Hematopoietic multipotent progenitor cell treated with erythropoietin and hydrocortisone succinate and interleukin-3 and kit ligand, for 15 days (in vitro differentiated cells): ENCODE measurements around the gene THSD7A.
"Not testable (repeated sequence)": the region's sequence is repeated elsewhere in the genome, so short reads cannot be mapped to it uniquely, and the experiment has no call there.

Source experiments
- DNase-seq: peaks from one replicate; pipeline ENCODE4 v3.0.0-alpha.2; 2015; ENCODE audit warnings: low spot score

THSD7A gene

DNA sequence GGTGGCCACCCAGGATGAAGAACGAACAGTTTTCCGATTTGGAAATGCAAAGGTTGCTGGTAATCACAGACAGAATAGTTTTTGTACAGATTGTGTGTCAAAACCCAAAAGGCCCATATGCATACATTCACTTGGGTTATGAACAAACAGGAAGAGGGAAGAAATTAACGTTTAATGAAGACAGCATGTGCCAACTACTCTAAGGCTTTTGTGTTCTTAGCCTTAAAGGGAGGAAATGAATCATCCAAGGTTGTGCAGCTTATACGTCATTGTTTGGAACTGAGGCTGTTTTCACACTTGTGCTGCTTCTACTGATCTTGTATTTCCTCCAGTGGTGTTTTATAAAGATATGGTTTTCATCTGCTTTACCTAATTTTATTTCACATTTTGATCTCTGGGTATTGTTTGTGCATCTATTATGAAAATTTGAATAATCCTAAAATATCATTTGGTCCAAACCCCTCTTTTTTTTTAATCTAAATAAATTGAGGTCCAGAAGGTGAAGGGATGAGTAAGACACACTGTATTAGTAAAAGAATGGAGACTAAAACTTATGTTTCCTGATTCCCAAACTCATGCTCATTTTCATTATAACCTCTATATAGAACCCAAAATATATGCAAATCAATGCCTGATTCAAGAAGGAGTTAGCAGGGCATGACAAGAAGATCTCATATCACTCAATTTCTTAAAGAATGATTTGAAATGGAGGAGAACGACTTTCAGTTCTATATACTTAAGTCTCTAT is 373.1 kb downstream of the THSD7A start:
- no peak for DNase-seq

DNA sequence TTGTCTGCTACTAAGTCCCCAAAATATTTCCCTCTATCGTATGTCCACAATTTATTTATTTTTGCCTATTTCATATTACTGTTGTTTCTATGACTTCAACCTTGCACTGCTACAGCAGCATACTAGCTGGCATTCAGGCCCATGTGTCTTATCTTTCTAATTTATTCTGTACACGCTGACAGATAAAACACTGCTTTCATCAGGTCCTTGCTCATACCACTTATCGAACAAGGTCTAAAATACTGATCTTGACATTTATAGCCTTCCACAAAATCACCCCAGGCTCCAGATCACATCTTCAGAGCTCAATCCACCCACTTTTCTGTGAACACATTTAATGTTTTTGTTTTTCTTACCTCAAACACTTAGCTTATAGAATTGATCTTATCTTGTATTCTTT is 374.6 kb downstream of the THSD7A start:
- DNase-seq, result no peak

DNA sequence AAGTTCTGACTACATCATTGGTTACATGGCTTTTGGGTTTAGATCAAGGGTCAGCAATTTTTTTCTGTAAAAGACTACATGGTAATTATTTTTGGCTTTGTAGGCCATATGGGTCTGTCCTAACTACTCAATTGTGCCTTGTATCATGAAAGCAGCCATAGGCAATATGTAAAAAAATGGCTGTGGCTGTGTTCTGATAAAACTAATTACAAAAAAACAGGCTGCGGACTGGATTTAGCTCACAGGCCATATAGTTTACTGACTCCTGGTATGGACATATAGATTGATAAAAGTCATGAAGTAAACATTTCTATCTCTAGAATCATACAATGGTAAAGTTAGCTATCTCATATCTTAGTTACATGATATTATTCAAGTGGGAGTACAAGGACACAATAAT is 375.4 kb downstream of the THSD7A start:
- DNase-seq, result no peak

DNA sequence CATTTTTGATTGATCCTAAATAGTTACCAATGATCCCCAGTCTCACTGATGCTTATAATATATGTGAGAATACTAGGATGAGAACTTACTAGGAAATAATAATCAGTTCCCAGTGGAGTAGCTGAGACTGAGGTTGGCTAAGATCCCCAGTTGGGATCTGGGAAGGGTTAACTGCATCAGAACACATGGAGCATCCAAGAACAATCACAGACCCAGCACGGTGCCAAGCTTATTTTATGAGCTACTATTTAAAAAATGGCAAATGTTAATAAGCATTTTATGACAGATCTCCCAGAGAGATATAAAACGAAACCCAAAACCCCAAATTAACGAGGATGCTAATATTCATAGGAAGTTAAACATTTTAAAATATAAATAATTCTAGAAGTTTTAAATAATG is 379.5 kb downstream of the THSD7A start:
- no peak for DNase-seq

DNA sequence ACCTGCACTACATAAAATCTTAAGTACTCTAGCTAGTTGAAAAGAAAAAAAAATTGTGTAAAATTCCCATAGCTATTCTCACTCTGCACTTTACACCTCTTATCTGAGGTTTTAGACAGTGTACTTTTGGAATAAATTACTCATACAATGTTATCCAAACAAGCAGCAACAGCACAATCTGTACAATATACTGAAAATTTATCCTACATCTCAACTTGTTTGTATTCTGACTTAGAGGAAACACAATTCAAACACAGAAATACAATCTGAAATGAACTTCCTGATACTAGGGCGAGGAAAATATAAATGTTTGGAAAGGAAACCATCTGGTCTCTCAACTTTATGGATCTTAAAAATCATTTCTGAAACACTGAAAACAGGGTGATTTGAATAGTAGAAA is 381.7 kb downstream of the THSD7A start:
- DNase-seq, result no peak

DNA sequence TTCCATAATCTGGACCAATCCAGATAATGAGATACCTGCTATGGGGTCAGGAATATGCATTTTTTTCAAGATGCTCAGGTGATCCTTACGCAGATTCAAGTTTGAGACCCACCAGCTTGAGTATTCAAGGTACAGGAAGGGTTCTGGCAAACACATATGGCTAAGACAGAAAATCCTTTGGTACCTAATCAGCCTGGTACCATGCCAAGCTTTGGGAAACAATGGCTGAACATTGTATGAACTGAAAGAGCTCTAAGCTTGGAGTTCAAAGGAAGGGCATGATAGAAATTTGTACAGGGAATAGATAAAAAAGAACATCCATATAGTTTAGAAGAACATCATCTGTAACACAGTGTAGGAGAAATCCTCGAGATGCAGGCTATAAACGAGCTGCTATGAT is 382.7 kb downstream of the THSD7A start:
- DNase-seq, result no peak

DNA sequence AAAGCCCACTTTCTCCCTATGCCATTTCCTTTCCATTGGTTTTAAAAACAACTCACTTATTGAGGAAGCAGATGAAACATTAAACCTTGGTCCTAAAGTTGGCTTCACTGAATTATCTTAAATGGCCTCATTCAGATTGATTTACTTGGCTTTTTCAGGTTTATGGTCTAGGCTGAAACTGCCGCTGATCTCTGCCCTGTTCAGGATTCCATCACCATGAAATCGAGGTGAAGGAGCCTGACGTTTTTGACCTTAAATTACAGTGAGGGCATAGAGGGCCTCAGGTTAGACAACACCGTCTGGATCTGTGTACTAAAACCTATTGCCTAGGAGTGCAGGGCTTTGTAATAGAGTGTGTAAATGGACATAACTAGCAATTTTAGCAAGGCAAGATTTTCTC is 383.7 kb downstream of the THSD7A start:
- DNase-seq, result no peak

DNA sequence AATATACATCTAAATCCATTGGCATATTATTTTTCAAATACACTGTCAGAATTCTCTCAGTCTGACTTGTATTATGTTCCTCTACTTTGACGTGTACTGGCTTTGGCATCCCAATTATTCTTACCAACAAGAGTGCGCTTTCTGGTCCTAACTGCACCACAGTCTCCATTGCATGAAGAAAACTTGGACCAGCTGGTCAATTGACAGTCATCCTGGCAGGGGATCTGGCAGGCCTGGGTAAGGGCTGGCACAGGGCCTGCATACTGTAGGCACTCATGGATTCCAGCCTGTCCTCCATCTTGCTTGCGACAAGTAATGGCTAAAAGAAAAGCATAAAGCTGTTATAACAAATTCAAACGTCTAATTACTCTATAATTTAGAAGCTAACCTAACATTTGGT is 384.9 kb downstream of the THSD7A start:
- no peak for DNase-seq

DNA sequence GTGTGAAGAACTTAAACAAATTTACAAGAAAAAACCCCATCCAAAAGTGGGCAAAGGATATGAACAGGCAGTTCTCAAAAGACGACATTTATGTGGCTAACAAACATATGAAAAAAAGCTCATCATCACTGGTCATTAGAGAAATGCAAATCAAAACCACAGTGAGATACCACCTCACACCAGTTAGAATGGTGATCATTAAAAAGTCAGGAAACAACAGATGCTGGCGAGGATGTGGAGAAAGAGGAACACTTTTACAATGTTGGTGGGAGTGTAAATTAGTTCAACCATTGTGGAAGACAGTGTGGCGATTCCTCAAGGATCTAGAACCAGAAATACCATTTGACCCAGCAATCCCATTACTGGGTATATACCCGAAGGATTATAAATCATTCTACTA is 388.1 kb downstream of the THSD7A start:
- DNase-seq, result not testable (repeated sequence)

DNA sequence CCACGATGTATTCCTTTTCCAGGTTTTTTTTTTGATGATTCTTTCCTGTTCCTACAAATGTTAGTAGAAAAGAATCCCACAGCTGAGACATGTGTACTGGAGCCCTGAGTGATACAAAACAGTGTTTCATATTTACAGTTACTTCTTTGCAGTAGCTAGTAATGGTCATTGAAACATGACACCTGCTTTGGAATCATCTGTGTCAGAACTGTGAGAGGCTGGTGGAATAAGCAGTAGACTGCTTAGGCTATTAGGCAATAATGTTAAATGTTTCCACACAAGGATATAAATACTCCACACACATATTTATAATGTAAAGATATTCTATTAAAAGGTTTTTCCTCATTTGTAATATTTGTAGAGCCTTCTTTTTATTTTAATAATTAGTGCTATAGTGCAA is 394.0 kb downstream of the THSD7A start:
- no peak for DNase-seq

DNA sequence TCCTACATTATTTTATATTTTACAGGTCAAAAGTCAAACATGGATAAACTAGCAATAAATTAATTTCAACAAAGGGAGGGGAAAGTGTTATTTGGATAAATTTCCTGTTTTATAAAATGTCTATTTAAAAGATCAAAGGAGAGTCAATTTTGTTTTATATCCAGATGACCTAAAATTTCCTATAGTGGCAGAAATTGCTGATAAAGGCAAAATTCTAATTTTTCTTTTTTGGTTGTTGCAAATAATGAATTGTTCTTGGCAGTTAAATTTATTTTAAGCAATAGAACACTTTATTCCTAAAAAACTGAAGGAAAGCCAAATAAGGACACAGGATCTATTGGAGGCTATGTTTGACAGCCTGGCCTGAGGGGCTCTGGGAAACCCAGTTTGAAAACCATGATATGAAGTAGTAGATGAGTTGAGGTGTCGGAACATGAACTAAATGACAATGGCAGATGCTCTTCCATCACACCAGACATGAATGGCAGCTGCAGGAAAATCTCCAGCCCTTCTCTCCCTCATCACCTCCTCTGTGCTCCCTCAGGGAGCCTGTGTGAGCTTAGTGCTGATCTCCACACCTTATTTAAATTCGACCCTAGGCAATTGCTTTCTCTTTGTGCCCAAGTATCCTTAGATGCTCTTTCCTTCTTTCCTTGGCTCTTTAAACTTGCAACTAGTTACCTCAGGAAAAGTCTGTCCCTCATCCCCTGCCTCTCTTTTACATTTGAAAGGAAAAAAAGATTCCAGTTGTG is 395.0 kb downstream of the THSD7A start:
- DNase-seq, result no peak

DNA sequence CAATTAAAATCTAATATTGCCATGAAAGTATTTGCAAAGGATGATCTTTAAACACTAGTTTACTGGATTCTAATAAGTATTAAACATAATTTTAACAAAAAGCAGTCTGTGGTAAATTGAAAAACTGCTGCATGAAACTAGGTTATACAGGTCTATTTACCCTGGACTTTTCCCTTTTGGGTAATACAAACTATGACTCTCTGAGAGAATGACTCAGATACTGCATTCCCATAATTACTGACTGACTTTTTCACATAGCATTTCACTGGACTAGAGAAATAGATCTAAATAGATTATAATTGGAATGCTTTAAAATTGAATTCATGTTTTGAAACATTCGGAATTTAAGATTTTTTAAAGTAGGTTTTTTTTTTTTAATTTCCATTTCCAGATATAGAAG is 395.7 kb downstream of the THSD7A start:
- no peak for DNase-seq

DNA sequence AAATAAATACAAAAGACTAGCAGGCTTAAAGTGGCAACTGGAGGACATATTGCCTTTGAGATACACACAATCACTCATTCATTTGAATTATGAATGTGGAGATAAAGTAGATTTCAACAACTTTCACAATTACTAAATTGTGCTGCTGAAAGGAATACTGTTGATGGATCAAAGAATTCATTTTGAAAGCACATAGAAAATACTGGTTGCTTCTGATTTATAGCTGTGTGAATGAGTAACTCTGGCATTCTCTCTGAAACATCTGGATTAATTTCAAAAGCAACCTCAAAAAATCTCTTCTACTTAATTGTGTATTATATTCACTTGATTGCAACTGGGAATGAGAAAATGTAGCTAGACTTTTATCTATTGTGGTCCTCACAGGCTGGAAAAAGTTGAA is 397.6 kb downstream of the THSD7A start:
- no peak for DNase-seq

DNA sequence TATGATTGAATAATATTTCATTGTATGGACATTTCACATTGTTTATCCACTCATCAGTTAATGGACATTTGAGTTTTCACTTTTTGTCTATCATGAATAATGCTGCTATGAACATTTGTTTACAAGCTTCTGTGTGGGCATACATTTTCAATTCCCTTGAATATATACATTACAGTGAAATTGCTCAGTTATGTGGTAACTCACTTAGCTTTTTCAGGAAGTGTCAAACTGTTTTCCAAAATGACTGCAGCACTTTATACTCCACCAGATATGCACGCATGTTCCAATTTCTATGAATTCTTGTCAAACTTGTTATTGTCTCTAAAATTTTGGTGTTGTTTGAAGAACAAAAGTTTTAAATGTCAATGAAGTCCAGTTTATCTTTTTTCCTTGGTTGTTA is 401.2 kb downstream of the THSD7A start:
- DNase-seq, result no peak

DNA sequence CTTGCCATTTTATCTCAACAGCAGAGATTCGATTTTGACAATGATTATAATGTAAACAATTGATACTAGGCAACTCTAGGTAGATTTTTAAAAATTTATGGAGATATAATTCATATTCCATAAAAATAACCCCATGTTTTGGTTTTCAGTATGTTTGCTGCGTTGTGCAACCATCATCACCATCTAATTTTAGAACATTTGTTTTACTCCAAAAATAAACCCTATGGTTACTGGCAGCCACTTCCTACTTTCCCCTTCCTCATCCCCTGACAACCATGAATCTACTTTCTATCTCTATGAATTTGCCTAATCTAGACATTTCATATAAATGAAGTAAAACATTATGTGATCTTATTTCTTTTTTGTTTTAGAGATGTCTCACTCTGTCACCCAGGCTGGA is 401.9 kb downstream of the THSD7A start:
- no peak for DNase-seq

DNA sequence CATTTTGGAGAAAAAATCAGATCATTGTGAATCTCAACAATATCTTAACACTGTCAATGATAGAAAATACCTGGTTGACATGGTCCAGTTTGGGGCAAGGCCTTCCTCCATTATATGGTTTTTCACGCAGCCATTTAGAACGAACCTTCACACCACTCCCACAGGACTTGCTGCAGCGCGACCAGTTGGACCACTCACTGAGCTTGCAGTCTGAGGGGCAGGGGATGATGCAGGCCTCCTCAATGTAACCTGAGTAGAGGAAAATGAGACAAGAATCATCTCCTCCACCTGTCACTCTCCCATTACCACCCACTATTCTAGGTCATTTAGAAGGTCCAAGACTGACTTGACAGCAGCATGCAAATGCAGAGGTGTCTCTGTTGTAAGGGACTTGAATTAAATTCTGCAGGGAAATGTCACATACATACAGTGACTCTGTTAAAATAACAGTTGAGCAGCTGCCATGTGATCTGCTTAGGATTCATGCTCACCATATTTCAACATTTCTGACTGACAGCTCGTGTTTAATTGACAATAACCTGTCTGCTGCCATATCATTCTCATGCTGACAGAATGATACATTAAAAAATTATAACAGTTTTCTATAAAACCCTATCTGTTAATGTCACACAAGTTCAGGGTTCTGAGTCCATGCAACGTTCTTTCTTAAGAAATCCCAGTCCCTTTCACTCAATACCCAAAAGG is 403.0 kb downstream of the THSD7A start:
- DNase-seq, result no peak

DNA sequence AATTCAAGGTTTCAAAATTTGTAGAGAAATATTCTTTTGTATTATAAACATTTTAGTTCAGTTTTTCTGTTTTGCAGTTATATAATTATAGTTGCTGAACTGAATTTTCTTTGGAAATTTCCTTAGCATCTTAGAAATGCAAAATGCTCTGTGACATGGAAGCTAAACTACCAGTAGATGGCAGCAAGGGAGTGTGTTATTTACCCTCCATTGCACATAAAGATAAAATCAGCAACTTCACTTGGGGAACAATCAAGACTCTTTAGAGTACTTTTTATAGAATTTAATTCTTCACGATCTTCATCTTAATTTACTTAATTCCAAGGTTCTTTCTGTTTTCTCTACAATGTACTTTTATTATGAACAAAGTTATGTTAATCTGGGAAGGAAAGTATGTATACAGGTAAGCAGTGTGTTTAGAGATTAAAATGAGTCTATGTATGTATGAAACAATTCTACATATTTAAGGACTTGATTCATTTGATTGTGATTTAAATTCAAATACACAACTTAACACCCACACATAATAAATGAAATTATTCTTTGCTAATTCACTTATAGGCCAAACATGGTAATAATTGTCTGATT is 404.2 kb downstream of the THSD7A start:
- DNase-seq, result peak; percentile 12

DNA sequence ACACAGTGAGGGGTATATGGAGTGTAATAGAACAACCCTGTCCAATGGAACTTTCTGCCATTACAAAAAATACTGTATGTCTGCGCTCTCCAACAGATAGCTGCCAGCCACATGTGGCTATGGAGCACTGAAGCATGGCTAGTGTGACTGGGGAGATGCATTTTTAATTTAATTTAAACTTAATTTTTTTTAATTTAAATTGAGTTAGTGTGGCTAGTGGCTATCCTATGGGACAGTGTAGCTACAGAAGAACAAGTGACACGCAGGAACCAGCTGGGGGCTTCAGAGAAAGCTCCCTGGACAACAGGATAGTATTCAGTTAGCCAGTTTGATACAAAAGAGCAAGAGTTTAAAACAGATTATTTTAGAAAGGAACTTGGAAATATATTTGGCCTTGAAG is 408.0 kb downstream of the THSD7A start:
- DNase-seq, result no peak

DNA sequence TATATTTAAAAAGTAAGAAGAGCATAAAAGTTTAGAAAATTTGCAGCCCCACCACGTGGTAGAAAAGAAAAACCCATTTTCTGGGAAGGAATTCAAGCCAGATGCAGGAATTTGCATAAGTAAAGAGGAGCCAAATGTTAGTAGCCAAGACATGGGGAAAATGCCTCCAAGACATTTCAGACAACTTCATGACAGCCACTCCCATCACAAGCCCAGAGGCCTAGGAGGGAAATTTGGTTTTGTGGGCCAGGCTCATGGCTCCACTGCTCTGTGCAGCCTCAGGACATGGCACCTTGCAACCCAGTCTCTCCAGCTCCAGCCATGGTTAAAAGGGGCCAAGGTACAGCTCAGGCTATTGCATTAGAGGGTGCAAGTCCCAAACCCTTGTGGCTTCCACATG is 411.9 kb downstream of the THSD7A start:
- no peak for DNase-seq

DNA sequence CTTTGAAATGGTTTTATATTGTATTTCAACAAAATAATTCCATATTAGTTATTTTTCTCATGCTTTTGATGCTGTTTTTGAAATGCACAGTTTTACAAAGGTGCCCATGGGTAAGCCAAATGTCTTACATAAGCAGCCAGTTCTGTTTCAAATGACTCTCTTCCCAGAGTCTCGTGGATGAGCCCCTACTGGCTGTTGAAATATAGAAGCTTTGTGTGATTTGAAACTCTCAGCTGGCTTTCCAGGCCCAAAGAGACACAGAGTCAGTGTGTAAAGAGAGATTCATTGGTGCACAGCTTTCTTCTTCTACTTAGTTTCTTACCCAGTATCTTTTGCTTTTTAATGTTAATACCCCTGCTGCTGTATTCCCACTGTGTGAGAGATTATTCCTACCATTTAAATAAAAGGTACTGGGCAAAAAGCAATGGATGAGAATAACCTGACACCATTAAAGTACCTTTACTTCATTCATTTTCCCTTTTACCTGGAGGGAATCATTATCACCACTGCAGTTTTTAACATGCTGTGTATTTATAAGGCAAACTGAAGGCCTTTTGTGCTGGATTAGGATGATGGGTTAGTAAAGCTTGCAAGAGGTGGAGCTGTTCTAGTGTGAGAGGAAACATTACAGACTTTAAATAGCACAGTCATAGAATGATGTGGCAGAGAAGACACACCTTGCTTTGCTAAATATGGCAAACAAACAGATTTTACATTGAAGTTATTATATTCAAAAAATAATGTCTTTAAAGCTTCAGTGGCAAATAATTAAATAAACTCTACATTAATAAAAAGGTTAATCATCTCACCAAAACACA is 415.1 kb downstream of the THSD7A start:
- no peak for DNase-seq

DNA sequence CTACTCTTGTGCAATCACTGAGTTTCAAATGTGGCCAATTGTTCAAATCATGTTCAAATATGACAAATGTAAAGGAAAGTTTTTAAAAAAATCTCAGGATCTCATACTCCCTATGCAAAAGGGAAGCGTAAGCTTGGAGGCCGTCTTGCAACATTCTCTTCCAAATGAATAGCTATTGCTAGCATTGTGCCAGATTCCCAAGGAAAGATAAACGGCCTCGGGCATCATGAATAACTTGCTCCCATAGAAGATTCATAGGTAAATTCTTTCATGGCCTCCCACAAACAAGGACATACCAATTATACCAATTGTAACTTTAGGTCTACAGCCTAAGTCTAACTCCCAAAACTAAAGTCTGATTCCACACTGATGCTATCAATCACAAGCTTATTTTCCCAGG is 416.9 kb downstream of the THSD7A start:
- DNase-seq, result no peak

DNA sequence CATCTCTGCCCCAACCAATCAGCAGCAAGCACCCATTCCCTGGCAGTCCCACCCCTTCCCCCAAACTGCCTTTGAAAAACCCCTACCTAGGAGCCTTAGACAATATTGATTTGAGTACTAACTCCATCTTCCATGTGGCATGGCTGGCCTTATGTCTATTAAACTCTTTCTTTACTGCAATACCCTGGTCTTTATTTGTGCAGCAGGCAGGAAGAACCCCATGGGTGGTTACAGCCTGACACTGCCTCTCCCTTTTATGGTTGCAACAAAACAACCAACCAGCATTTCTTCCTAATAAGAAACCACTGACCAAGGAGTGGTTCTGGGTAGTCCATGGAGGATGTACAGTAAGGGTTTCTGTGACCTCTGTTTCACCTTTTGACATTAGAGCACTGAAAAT is 418.1 kb downstream of the THSD7A start:
- DNase-seq, result no peak
